Measurements from ENCODE around the gene RNF157. TPM values are rescaled to one million over a fixed set of nuclear protein-coding genes. Genes with fewer than 3 reads are reported as not detected.
A peak's percentile ranks its signal among the peaks of the same experiment; 100 is the strongest.

Gene RNF157
- total RNA-seq, 1 experiment from 2014 or later = 11.2 TPM

DNA sequence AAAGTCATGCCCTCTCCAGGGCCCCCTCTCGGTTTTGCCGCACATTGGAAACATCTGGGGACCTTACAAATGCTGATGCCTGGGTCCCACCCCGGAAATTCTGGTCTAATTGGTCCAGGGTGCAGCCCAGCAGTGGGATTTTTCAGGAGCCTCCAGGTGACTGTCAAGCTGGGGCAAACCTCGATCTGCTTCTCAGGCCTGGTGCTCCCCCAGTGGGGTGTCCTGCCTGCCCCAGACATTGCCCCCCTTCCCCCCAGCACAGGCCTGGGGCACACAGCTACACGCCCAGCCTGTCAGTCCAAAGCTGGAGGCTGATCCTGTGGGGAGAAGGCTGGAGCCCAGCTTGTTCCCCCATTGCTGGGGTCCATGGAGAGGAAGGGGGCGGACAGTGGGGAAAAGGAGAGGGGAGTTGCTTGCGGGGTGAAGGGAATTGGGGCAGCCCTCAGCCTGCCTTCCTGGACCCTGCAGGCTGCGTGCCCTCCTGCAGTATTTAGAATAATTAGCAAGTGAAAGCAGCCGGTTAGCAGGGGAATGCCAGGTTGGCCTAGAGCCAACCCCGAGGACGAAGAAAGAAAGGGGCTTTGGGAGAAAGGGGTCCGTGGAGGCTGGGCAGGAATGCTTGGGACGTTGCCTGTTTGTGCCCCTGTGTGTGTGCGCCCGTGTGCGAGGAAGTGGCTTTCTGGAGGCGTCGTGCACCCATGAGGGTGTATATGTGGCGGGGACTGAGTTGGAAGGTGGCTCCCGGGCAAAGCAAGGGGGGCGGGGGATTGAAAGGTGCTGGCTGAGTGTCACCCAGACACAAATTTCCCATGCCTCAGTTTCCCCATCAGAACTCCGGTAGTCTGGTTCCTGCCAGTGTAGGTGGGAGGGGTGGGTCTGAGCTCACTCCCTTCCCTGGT, 105.1 kb downstream of the RNF157 start:
- peaks cover 84% of the 10 kb centered on the region for H3K4me1 Mint-ChIP-seq
- DNase-seq (ENCODE audit: low spot score) = peak; percentile 69
- TF ChIP-seq TEAD4 (CRISPR knock-in tag; IDR thresholded peaks at IDR 0.05) (peak; percentile 63; the same call in 1 of the 2 replicates), OVOL2 (CRISPR knock-in tag; IDR thresholded peaks at IDR 0.05; ENCODE audit: borderline replicate concordance) (no peak), PRRX2 (CRISPR knock-in tag; IDR thresholded peaks at IDR 0.05) (no peak), RORB (CRISPR knock-in tag; IDR thresholded peaks at IDR 0.05) (no peak), ESRRA (CRISPR knock-in tag; IDR thresholded peaks at IDR 0.05; ENCODE audit: borderline replicate concordance) (no peak), ZBTB43 (CRISPR knock-in tag; IDR thresholded peaks at IDR 0.05) (no peak), NFE2L1 (CRISPR knock-in tag; IDR thresholded peaks at IDR 0.05) (0 out of 2 replicates have a peak, but pooled peaks have one; percentile 53), JAZF1 (CRISPR knock-in tag; IDR thresholded peaks at IDR 0.05) (no peak), CREM (CRISPR knock-in tag; IDR thresholded peaks at IDR 0.05) (no peak), ZNF138 (CRISPR knock-in tag; conservative IDR thresholded peaks at IDR 0.05) (no peak), E2F4 (CRISPR knock-in tag; IDR thresholded peaks at IDR 0.05; ENCODE audit: borderline replicate concordance, low read depth) (no peak), ZNF396 (CRISPR knock-in tag; IDR thresholded peaks at IDR 0.05; ENCODE audit: borderline replicate concordance) (no peak), SMAD3 (CRISPR knock-in tag; IDR thresholded peaks at IDR 0.05; ENCODE audit: borderline replicate concordance) (peak; percentile 30; the same call in 1 of the 2 replicates), CBFB (CRISPR knock-in tag; IDR thresholded peaks at IDR 0.05; ENCODE audit: low read depth) (no peak), KAT7 (CRISPR knock-in tag; IDR thresholded peaks at IDR 0.05; ENCODE audit: borderline replicate concordance) (no peak), IRF1 (CRISPR knock-in tag; IDR thresholded peaks at IDR 0.05) (no peak), CREB1 (CRISPR knock-in tag; IDR thresholded peaks at IDR 0.05) (no peak), ZNF263 (CRISPR knock-in tag; IDR thresholded peaks at IDR 0.05; ENCODE audit: low read depth) (no peak)
- TF ChIP-seq, protein P1, sequence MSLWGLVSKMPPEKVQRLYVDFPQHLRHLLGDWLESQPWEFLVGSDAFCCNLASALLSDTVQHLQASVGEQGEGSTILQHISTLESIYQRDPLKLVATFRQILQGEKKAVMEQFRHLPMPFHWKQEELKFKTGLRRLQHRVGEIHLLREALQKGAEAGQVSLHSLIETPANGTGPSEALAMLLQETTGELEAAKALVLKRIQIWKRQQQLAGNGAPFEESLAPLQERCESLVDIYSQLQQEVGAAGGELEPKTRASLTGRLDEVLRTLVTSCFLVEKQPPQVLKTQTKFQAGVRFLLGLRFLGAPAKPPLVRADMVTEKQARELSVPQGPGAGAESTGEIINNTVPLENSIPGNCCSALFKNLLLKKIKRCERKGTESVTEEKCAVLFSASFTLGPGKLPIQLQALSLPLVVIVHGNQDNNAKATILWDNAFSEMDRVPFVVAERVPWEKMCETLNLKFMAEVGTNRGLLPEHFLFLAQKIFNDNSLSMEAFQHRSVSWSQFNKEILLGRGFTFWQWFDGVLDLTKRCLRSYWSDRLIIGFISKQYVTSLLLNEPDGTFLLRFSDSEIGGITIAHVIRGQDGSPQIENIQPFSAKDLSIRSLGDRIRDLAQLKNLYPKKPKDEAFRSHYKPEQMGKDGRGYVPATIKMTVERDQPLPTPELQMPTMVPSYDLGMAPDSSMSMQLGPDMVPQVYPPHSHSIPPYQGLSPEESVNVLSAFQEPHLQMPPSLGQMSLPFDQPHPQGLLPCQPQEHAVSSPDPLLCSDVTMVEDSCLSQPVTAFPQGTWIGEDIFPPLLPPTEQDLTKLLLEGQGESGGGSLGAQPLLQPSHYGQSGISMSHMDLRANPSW (CRISPR knock-in tag; conservative IDR thresholded peaks at IDR 0.05; ENCODE audit: low read depth) = no peak
- TF ChIP-seq, protein P2, sequence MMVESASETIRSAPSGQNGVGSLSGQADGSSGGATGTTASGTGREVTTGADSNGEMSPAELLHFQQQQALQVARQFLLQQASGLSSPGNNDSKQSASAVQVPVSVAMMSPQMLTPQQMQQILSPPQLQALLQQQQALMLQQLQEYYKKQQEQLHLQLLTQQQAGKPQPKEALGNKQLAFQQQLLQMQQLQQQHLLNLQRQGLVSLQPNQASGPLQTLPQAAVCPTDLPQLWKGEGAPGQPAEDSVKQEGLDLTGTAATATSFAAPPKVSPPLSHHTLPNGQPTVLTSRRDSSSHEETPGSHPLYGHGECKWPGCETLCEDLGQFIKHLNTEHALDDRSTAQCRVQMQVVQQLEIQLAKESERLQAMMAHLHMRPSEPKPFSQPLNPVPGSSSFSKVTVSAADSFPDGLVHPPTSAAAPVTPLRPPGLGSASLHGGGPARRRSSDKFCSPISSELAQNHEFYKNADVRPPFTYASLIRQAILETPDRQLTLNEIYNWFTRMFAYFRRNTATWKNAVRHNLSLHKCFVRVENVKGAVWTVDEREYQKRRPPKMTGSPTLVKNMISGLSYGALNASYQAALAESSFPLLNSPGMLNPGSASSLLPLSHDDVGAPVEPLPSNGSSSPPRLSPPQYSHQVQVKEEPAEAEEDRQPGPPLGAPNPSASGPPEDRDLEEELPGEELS (CRISPR knock-in tag; IDR thresholded peaks at IDR 0.05) = no peak
- TF ChIP-seq, protein P3, sequence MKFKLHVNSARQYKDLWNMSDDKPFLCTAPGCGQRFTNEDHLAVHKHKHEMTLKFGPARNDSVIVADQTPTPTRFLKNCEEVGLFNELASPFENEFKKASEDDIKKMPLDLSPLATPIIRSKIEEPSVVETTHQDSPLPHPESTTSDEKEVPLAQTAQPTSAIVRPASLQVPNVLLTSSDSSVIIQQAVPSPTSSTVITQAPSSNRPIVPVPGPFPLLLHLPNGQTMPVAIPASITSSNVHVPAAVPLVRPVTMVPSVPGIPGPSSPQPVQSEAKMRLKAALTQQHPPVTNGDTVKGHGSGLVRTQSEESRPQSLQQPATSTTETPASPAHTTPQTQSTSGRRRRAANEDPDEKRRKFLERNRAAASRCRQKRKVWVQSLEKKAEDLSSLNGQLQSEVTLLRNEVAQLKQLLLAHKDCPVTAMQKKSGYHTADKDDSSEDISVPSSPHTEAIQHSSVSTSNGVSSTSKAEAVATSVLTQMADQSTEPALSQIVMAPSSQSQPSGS (CRISPR knock-in tag; IDR thresholded peaks at IDR 0.05; ENCODE audit: borderline replicate concordance, low read depth) = no peak
- TF ChIP-seq, protein P4, sequence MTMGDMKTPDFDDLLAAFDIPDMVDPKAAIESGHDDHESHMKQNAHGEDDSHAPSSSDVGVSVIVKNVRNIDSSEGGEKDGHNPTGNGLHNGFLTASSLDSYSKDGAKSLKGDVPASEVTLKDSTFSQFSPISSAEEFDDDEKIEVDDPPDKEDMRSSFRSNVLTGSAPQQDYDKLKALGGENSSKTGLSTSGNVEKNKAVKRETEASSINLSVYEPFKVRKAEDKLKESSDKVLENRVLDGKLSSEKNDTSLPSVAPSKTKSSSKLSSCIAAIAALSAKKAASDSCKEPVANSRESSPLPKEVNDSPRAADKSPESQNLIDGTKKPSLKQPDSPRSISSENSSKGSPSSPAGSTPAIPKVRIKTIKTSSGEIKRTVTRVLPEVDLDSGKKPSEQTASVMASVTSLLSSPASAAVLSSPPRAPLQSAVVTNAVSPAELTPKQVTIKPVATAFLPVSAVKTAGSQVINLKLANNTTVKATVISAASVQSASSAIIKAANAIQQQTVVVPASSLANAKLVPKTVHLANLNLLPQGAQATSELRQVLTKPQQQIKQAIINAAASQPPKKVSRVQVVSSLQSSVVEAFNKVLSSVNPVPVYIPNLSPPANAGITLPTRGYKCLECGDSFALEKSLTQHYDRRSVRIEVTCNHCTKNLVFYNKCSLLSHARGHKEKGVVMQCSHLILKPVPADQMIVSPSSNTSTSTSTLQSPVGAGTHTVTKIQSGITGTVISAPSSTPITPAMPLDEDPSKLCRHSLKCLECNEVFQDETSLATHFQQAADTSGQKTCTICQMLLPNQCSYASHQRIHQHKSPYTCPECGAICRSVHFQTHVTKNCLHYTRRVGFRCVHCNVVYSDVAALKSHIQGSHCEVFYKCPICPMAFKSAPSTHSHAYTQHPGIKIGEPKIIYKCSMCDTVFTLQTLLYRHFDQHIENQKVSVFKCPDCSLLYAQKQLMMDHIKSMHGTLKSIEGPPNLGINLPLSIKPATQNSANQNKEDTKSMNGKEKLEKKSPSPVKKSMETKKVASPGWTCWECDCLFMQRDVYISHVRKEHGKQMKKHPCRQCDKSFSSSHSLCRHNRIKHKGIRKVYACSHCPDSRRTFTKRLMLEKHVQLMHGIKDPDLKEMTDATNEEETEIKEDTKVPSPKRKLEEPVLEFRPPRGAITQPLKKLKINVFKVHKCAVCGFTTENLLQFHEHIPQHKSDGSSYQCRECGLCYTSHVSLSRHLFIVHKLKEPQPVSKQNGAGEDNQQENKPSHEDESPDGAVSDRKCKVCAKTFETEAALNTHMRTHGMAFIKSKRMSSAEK (CRISPR knock-in tag; IDR thresholded peaks at IDR 0.05; ENCODE audit: borderline replicate concordance) = 0 out of 2 replicates have a peak, but pooled peaks have one; percentile 56

More for the DNA sequence above, 105.1 kb downstream of the RNF157 start:
- H3K36me3 Mint-ChIP-seq = no peaks in the 10 kb centered on the region
- no peaks in the 10 kb centered on the region for H3K9me3 Mint-ChIP-seq
- ChIA-PET POLR2A (interaction anchor here (0.9 to 1.9 kb wide), 2 partner anchors 63 to 130 kb away, joined by 3 read pairs; partner anchors contain the start of gene SRP68), CTCF (interaction anchor here (0.8 to 9.7 kb wide), 11 partner anchors 7 to 145 kb away, joined by 3 to 176 read pairs (median 7); partner anchors contain the start of gene FOXJ1)
- peaks cover 57% of the 10 kb centered on the region for H3K27me3 Mint-ChIP-seq (ENCODE audit: low read depth)
- peak overlapping the region; percentile 95 for H3K27ac Mint-ChIP-seq
- H3K4me3 Mint-ChIP-seq = peak overlapping the region; percentile 63
- peak; percentile 46 for ATAC-seq
